ENCODE measurements around the gene ATAD3B.
"Not testable (repeated sequence)": the region's sequence is repeated elsewhere in the genome, so short reads cannot be mapped to it uniquely, and the experiment has no call there.

The ATAD3B gene

GRCh38 chr1:1516923-1517322, 45.4 kb downstream of the ATAD3B start:
- not testable (repeated sequence) for FAIRE-seq

- FAIRE-seq: no peak
These were observed 46.5 kb downstream of the ATAD3B start for GRCh38 chr1:1517973-1518620.

GRCh38 chr1:1518621-1519007, 47.0 kb downstream of the ATAD3B start:
- FAIRE-seq: not testable (repeated sequence)

- not testable (repeated sequence) for FAIRE-seq
These were observed 48.4 kb downstream of the ATAD3B start for GRCh38 chr1:1519805-1520505.

GRCh38 chr1:1521331-1521730, 49.8 kb downstream of the ATAD3B start:
- FAIRE-seq: no peak

- not testable (repeated sequence) for FAIRE-seq
These were observed 51.0 kb downstream of the ATAD3B start for GRCh38 chr1:1522536-1522935.

GRCh38 chr1:1523226-1523625, 51.7 kb downstream of the ATAD3B start:
- FAIRE-seq: not testable (repeated sequence)

GRCh38 chr1:1523651-1524050, 52.1 kb downstream of the ATAD3B start:
- FAIRE-seq: not testable (repeated sequence)

- FAIRE-seq: not testable (repeated sequence)
These were observed 53.3 kb downstream of the ATAD3B start for GRCh38 chr1:1524750-1525383.

- FAIRE-seq: not testable (repeated sequence)
These were observed 54.9 kb downstream of the ATAD3B start for GRCh38 chr1:1526476-1526875.

- FAIRE-seq: no peak
These were observed 55.7 kb downstream of the ATAD3B start for GRCh38 chr1:1527092-1527816.

- FAIRE-seq: no peak
These were observed 57.0 kb downstream of the ATAD3B start for GRCh38 chr1:1528301-1529267.

GRCh38 chr1:1529321-1529720, 57.8 kb downstream of the ATAD3B start:
- no peak for FAIRE-seq

- FAIRE-seq: no peak
These were observed 58.4 kb downstream of the ATAD3B start for GRCh38 chr1:1529936-1530335.

GRCh38 chr1:1531947-1532346, 60.4 kb downstream of the ATAD3B start:
- no peak for FAIRE-seq

GRCh38 chr1:1533176-1533893, 61.8 kb downstream of the ATAD3B start:
- not testable (repeated sequence) for FAIRE-seq

GRCh38 chr1:1533894-1534291, 62.3 kb downstream of the ATAD3B start:
- FAIRE-seq: not testable (repeated sequence)

GRCh38 chr1:1534401-1535154, 63.0 kb downstream of the ATAD3B start:
- FAIRE-seq: no peak

GRCh38 chr1:1535201-1536018, 63.8 kb downstream of the ATAD3B start:
- FAIRE-seq: no peak

Data from endometrium (tissue), 2 donors.